Keratinocyte (primary cell): ENCODE measurements around the gene TARP.

Source experiments
- DNase-seq: peaks from one replicate; pipeline ENCODE4 v3.0.0-alpha.2; 2011; ENCODE audit warnings: low read depth, missing footprints, low spot score
- FAIRE-seq: peaks from 2 replicates; lab custom pipeline; 2011; peaks lifted over from hg19 to GRCh38; lab: Jason Lieb, UNC
- H2AFZ ChIP-seq: 2 replicates; pipeline ENCODE4 v1.6.0; 2012; ENCODE audit warnings: low read length, control low read depth, inconsistent platforms; ENCODE audit not compliant: control insufficient read depth
- H3K27ac ChIP-seq: 2 replicates; pipeline ENCODE4 v1.5.1; 2011; ENCODE audit warnings: low read length; ENCODE audit not compliant: control insufficient read depth, insufficient read depth
- H3K27me3 ChIP-seq: 3 replicates; pipeline ENCODE4 v1.6.0; 2011; ENCODE audit warnings: low read length; ENCODE audit not compliant: control insufficient read depth, insufficient read depth; ENCODE audit errors: extremely low read depth
- H3K36me3 ChIP-seq, 2 experiments: 2 replicates in 1 of 2; 3 replicates in 1 of 2; pipeline ENCODE4 v1.5.1; 2011; ENCODE audit warnings: low read length in 2 of 2, mild to moderate bottlenecking in 1 of 2; ENCODE audit not compliant: control insufficient read depth in 2 of 2, insufficient read depth in 2 of 2; ENCODE audit errors: extremely low read depth in 1 of 2
- H3K4me1 ChIP-seq: 3 replicates; pipeline ENCODE4 v1.5.1; 2011; ENCODE audit warnings: low read length; ENCODE audit not compliant: control insufficient read depth, insufficient read depth; ENCODE audit errors: extremely low read depth
- H3K4me2 ChIP-seq: 3 replicates; pipeline ENCODE4 v1.6.0; 2011; ENCODE audit warnings: low read depth, low read length; ENCODE audit not compliant: control insufficient read depth, insufficient read depth; ENCODE audit errors: extremely low read depth
- H3K4me3 ChIP-seq, 3 experiments: fragments of 200-600 bp in 1 of 3; sonication (generic) in 1 of 3; 2 replicates in 2 of 3; 3 replicates in 1 of 3; pipeline ENCODE4 v1.5.1; 2011 to 2016; ENCODE audit warnings: low read length in 3 of 3, mild to moderate bottlenecking in 3 of 3, control low read depth in 2 of 3, inconsistent platforms in 1 of 3, low read depth in 1 of 3, mixed read lengths in 1 of 3, mixed run types in 1 of 3, moderate library complexity in 1 of 3; ENCODE audit not compliant: control insufficient read depth in 2 of 3, insufficient read depth in 2 of 3; ENCODE audit errors: extremely low read depth in 1 of 3
- H3K79me2 ChIP-seq: 2 replicates; pipeline ENCODE4 v1.6.0; 2012; ENCODE audit warnings: low read length; ENCODE audit not compliant: control insufficient read depth, insufficient read depth
- H3K9ac ChIP-seq: 3 replicates; pipeline ENCODE4 v1.6.0; 2011; ENCODE audit warnings: low read length; ENCODE audit not compliant: control insufficient read depth, insufficient read depth; ENCODE audit errors: extremely low read depth
- H3K9me1 ChIP-seq: 3 replicates; pipeline ENCODE4 v1.6.0; 2011; ENCODE audit warnings: low read length; ENCODE audit not compliant: control insufficient read depth, insufficient read depth; ENCODE audit errors: extremely low read depth
- H3K9me3 ChIP-seq: 2 replicates; pipeline ENCODE4 v1.5.1; 2012; ENCODE audit warnings: low read depth, low read length; ENCODE audit not compliant: control insufficient read depth
- H4K20me1 ChIP-seq: 3 replicates; pipeline ENCODE4 v1.6.0; 2011; ENCODE audit warnings: low read length; ENCODE audit not compliant: control insufficient read depth, insufficient read depth; ENCODE audit errors: extremely low read depth
- EZH2 ChIP-seq: IDR thresholded peaks from one replicate; pipeline ENCODE4 v1.6.1; 2012; ENCODE audit warnings: inconsistent platforms, mild to moderate bottlenecking, low read length, moderate library complexity
- dilution Hi-C: fragments of 300-500 bp; cut with MboI; formaldehyde crosslinking; loops from one replicate; pipeline ENCODE4 v1.7.0; 2020; ENCODE audit warnings: low sequenced_read_pairs; ENCODE audit not compliant: extremely low pct_ligation_motif_present
- TF ChIP-seq, protein P1 (sequence below), 3 experiments: IDR thresholded peaks in 1 of 3; conservative IDR thresholded peaks in 1 of 3; optimal IDR thresholded peaks in 1 of 3; 2 replicates in 2 of 3; 3 replicates in 1 of 3; pipeline versions ENCODE3 to v1.5.1; 2011; ENCODE audit warnings: low read length in 3 of 3, mild to moderate bottlenecking in 3 of 3, moderate library complexity in 2 of 3, control low read depth in 1 of 3, inconsistent platforms in 1 of 3; ENCODE audit not compliant: insufficient read depth in 2 of 3; ENCODE audit errors: extremely low read depth in 1 of 3

TARP gene

GRCh38 chr7:38273286-38273995, at the start of gene TARP:
Gene TARP, minus strand, starts transcription at chr7:38273636.
- dilution Hi-C loops, result no loop called here
- FAIRE-seq (no peak), DNase-seq (no peak)
- H3K36me3 ChIP-seq, result no peaks in the 10 kb centered on the region
- H3K4me3 ChIP-seq, result no peak within 1 kb of the TSS
- no peak for TF ChIP-seq EZH2
- TF ChIP-seq, protein P1, sequence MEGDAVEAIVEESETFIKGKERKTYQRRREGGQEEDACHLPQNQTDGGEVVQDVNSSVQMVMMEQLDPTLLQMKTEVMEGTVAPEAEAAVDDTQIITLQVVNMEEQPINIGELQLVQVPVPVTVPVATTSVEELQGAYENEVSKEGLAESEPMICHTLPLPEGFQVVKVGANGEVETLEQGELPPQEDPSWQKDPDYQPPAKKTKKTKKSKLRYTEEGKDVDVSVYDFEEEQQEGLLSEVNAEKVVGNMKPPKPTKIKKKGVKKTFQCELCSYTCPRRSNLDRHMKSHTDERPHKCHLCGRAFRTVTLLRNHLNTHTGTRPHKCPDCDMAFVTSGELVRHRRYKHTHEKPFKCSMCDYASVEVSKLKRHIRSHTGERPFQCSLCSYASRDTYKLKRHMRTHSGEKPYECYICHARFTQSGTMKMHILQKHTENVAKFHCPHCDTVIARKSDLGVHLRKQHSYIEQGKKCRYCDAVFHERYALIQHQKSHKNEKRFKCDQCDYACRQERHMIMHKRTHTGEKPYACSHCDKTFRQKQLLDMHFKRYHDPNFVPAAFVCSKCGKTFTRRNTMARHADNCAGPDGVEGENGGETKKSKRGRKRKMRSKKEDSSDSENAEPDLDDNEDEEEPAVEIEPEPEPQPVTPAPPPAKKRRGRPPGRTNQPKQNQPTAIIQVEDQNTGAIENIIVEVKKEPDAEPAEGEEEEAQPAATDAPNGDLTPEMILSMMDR (optimal IDR thresholded peaks at IDR 0.05 in 1 of 3, IDR thresholded peaks at IDR 0.05 in 1 of 3, conservative IDR thresholded peaks at IDR 0.05 in 1 of 3; ENCODE audit: extremely low read depth in 1 of 3, insufficient read depth in 2 of 3, low read length in 3 of 3), result no peak
- no peak within 1 kb of the TSS for H3K9ac ChIP-seq
- no peaks in the 10 kb centered on the region for H3K9me1 ChIP-seq
- no peak within 1 kb of the TSS for H2AFZ ChIP-seq
- no peak within 1 kb of the TSS for H3K4me2 ChIP-seq
- H3K4me1 ChIP-seq, result no peaks in the 10 kb centered on the region
- no peaks in the 10 kb centered on the region for H3K27me3 ChIP-seq
- no peaks in the 10 kb centered on the region for H3K9me3 ChIP-seq
- H3K79me2 ChIP-seq, result no peaks in the 10 kb centered on the region
- no peak within 1 kb of the TSS for H3K27ac ChIP-seq
- no peaks in the 10 kb centered on the region for H4K20me1 ChIP-seq

DNA sequence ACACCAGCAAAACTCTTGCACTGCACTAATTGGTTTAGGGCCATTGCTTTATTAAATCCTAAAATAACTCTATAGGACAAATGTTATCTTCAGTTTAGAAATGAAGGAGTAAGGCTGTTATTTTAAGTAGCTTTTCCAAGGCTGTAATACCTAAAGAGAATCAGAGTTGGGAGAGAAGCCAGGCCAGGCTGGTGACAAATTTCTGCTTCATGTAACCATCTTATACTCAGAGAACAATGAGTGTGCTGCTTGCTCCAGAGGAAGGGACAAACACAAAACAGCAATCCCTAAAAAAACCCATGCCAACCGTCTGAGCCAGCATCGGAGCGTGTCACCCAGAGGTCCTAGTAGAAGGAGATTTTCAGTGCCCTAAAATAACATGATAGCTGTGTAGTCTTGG, 49.7 kb upstream of the TARP start:
- Histone ChIP-seq H3K79me2 (no peaks in the 10 kb centered on the region), H4K20me1 (no peaks in the 10 kb centered on the region), H3K36me3 (no peaks in the 10 kb centered on the region), H3K9me3 (no peaks in the 10 kb centered on the region), H3K9me1 (no peaks in the 10 kb centered on the region), H3K4me2 (no peak overlapping the region), H3K4me3 (no peak overlapping the region), H3K27ac (no peak overlapping the region), H3K9ac (no peak overlapping the region), H3K27me3 (no peaks in the 10 kb centered on the region), H3K4me1 (no peaks in the 10 kb centered on the region), H2AFZ (no peak overlapping the region)
- dilution Hi-C loops, result no loop called here
- FAIRE-seq (no peak), DNase-seq (no peak)
- TF ChIP-seq EZH2, result no peak
- TF ChIP-seq, protein P1 (optimal IDR thresholded peaks at IDR 0.05 in 1 of 3, IDR thresholded peaks at IDR 0.05 in 1 of 3, conservative IDR thresholded peaks at IDR 0.05 in 1 of 3; ENCODE audit: extremely low read depth in 1 of 3, insufficient read depth in 2 of 3, low read length in 3 of 3), result no peak
